Small intestine (tissue), 7 donors: ENCODE data around the gene SV2C. TPM values are rescaled to one million over a fixed set of nuclear protein-coding genes. Genes with fewer than 3 reads are reported as not detected.

Experiments
- DNase-seq, 2 donors: peaks; one replicate each; pipeline versions ENCODE4 v3.0.0 to v3.0.0-alpha.2; 2013
- FAIRE-seq: peaks from 2 replicates; lab custom pipeline; 2012; peaks lifted over from hg19 to GRCh38; lab: Jason Lieb, UNC
- H3K27ac ChIP-seq, 3 donors: one replicate each; pipeline ENCODE4 v1.5.1; 2013; ENCODE audit warnings: low read length in 2 of 3, mild to moderate bottlenecking in 2 of 3, control low read depth in 1 of 3, inconsistent platforms in 1 of 3, low read depth in 1 of 3, moderate library complexity in 1 of 3
- H3K27me3 ChIP-seq, 3 donors: one replicate each; pipeline ENCODE4 v1.6.1; 2013; ENCODE audit warnings: low read length in 3 of 3, inconsistent platforms in 1 of 3; ENCODE audit not compliant: control insufficient read depth in 3 of 3, insufficient read depth in 3 of 3
- H3K36me3 ChIP-seq, 3 donors: one replicate each; pipeline ENCODE4 v1.6.1; 2013; ENCODE audit warnings: low read length in 3 of 3, inconsistent platforms in 1 of 3, low read depth in 1 of 3, mild to moderate bottlenecking in 1 of 3, moderate library complexity in 1 of 3; ENCODE audit not compliant: control insufficient read depth in 3 of 3, insufficient read depth in 2 of 3
- H3K4me1 ChIP-seq, 3 donors: one replicate each; pipeline ENCODE4 v1.6.1; 2013; ENCODE audit warnings: low read length in 2 of 3, inconsistent platforms in 1 of 3, low read depth in 1 of 3, mild to moderate bottlenecking in 1 of 3, moderate library complexity in 1 of 3; ENCODE audit not compliant: control insufficient read depth in 3 of 3, insufficient read depth in 2 of 3
- H3K4me3 ChIP-seq, 3 donors: one replicate each; pipeline ENCODE4 v1.5.1; 2013; ENCODE audit warnings: low read length in 3 of 3, control low read depth in 1 of 3, inconsistent platforms in 1 of 3, low read depth in 1 of 3, mild to moderate bottlenecking in 1 of 3, moderate library complexity in 1 of 3
- H3K9me3 ChIP-seq, 2 donors: one replicate each; pipeline ENCODE4 v1.6.1; 2013; ENCODE audit warnings: low read depth in 1 of 2, low read length in 1 of 2; ENCODE audit not compliant: control insufficient read depth in 2 of 2, insufficient read depth in 1 of 2
- WGBS, 3 donors: extraction: QIAGEN DNeasy Blood & Tissue Kit; methylation state at CpG; one replicate each; pipeline ENCODE4 v1.1.7; 2013; 5-methylcytosine and 5-hydroxymethylcytosine counted together
- polyA plus RNA-seq, 4 donors: library from polyadenylated mRNA; stranded (reverse) in 3 of 4; unstranded in 1 of 4; fragments of 200-250 nt in 3 of 4; fragments of 120-200 nt in 1 of 4; gene quantifications; one replicate each; pipeline versions ENCODE4 v1.2.1 to v1.2.3, GENCODE V29; 2013
- donor health status: healthy with polysubstance abuse.
- donor health status: control.
- donor health status: control.
- donor health status: Bipolar disorder and iron deficiency.
- donor health status: healthy.

Gene SV2C
- polyA plus RNA-seq, 4 donors: 0.03 to 1.6 TPM; not detected in 2

DNA sequence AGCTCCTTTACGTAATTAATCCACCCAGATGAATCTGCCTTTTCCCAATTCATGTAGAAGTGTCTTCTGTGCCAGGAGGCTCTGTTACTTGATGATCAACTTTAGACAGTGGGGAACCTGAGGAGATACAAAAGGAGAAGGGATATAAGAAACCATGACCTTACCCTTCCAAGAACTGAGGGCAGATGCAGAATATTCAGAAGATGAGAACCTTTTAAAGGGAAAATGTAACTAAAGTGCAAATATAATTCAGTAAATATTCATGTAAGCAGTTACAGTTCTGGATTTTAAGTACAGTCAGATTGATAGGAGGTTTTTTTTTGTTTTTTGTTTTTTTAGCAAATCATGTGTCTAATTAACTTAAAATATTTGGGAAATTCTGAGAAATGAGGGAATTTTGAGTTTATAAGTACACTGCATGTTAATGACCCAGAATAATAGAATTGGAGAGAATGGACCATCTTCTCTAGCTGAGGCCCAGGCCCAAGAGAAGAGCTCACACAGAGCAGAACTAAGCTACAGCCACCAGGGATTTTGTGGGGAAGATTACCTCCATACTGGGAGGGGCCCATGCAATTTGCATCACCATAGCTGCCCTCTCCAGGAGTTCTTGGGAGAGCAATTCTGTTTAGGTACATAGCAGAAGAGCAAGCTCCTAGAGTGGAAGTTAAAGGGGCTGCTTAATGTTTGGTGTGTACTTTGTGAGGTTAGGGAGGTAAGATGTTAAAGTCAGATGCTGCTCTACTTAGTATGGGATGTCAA lies 61.5 kb downstream of the SV2C start:
- 87 to 97% (median 95%) methylated on average over 1 of the region's 1 CpG for WGBS, 3 donors
- DNase-seq (no peak), FAIRE-seq (no peak)
- no peaks in the 10 kb centered on the region for H3K36me3 ChIP-seq
- H3K27ac ChIP-seq: no peak overlapping the region
- no peaks in the 10 kb centered on the region for H3K27me3 ChIP-seq
- H3K9me3 ChIP-seq: no peaks in the 10 kb centered on the region
- H3K4me3 ChIP-seq: no peak overlapping the region
- H3K4me1 ChIP-seq: no peaks in the 10 kb centered on the region

DNA sequence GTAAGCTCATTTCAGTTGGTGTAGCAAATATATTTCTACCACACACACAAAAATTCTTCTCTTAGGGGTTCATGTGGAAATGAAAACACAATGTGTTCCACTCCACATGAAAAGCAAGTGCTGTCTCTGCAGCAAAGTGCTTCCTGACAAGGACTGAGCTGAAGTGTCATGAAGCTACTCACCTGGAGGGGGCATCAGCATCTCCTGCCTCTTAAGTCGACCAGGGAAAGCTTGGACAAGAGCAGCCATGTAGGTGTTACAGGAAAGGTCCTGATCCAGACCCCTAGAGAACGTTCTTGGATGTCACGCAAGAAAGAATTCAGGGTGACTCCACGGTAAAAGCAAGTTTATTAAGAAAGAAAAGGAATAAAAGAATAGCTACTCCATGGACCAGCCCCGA lies 62.8 kb downstream of the SV2C start:
- FAIRE-seq (no peak), DNase-seq (peak; percentile 14 to 20)
- no peaks in the 10 kb centered on the region for H3K9me3 ChIP-seq
- H3K27ac ChIP-seq: no peak overlapping the region
- no peaks in the 10 kb centered on the region for H3K27me3 ChIP-seq
- H3K4me3 ChIP-seq: no peak overlapping the region
- 64 to 79% (median 76%) methylated on average over 5 of the region's 5 CpGs for WGBS, 3 donors
- no peaks in the 10 kb centered on the region for H3K4me1 ChIP-seq
- H3K36me3 ChIP-seq: no peaks in the 10 kb centered on the region

DNA sequence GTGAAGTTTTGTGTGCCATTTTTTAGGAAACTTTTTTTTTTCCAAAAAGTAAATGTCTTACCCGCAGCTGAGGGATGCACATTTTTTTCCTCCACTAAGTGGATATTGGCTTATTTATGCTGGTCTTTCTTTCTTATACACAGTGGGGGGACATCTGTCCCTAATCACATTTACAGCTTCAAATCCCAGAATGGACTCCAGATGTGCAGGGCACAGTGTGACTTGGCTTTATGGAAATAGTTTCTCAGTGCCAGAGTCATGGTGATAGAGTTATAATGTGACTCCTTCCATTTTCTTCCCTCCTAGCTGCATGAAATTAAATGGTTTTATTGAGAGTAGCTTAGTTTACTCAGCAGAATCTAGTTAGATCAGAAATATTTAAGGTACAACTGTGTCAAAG lies 66.5 kb downstream of the SV2C start:
- WGBS, 3 donors: 0 to 50% (median 30%) methylated on average over 1 of the region's 1 CpG
- no peak for FAIRE-seq

DNA sequence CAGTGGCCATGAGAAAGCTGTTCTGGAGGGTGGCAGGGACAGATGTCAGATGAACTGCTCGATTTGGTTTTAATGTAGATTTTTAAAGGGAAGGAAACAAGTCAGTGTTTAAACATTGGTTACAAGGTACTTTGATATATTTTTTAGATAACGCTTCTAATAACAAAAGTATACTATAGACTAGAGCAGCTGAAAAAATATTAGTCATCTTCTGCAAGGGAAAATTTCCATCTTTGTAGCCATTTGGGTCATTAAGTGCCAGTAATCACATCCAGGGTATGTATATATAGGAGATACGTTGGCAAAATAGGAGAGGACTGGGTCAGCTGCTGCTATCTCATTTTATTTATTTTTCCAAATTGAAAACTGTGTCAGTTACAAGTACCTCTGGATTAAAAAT lies 69.0 kb downstream of the SV2C start:
- Histone ChIP-seq H3K27me3 (peaks cover 0 to 3% (median 0%) of the 10 kb centered on the region in 3 donors), H3K27ac (no peak overlapping the region), H3K9me3 (no peaks in the 10 kb centered on the region), H3K4me3 (no peak overlapping the region), H3K36me3 (no peaks in the 10 kb centered on the region), H3K4me1 (no peaks in the 10 kb centered on the region)
- no peak for DNase-seq
- 52 to 63% (median 55%) methylated on average over 3 of the region's 3 CpGs for WGBS, 3 donors
- FAIRE-seq: no peak

More for the DNA sequence above, 66.5 kb downstream of the SV2C start:
- H3K36me3 ChIP-seq: no peaks in the 10 kb centered on the region
- no peak for DNase-seq
- H3K9me3 ChIP-seq: no peaks in the 10 kb centered on the region
- no peaks in the 10 kb centered on the region for H3K4me1 ChIP-seq
- no peak overlapping the region for H3K4me3 ChIP-seq
- H3K27me3 ChIP-seq: no peaks in the 10 kb centered on the region
- no peak overlapping the region for H3K27ac ChIP-seq

DNA sequence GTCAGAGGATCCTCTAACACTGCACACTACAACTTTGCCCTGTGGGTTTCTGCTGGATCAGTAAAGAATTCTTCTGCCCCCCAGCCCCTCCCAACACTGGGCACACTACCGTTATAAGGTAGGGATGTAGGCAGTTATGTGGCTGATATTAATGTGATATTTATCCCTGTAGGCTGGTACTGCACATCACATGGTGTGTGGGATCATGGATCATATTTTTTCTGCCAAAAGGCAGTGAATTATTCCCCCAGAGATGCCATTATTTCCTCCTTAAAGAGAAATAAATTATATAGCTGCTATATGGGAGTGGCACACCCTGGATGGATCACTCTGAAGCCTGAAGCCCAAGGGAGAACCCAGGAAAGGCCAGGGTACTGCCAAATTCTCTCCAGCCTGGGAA lies 69.5 kb downstream of the SV2C start:
- DNase-seq (no peak), FAIRE-seq (no peak)
- Histone ChIP-seq H3K4me3 (no peak overlapping the region), H3K27me3 (peaks cover 0 to 3% (median 0%) of the 10 kb centered on the region in 3 donors), H3K36me3 (no peaks in the 10 kb centered on the region), H3K4me1 (no peaks in the 10 kb centered on the region), H3K27ac (no peak overlapping the region), H3K9me3 (no peaks in the 10 kb centered on the region)
- 67 to 82% (median 76%) methylated on average over 1 of the region's 1 CpG for WGBS, 3 donors

DNA sequence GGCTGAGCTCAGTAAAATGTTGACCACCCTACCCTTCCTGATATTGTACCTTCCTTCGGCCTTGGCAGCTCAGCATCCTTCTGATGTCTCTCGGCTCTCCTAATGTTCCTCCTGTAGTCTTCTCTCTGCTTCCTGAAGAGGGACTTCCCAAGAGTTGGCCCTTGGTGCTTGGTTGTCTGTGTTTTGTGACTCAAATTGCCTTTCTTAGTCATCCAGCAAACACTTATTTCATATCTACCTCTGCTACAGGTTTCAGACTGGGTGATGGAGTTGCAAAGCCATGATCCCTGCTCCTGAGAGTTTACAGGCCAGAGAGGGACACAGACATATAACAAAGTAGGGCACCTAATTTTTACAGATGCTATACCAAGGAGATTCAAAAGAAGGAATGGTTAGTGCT lies 70.1 kb downstream of the SV2C start:
- no peaks in the 10 kb centered on the region for H3K36me3 ChIP-seq
- H3K4me3 ChIP-seq: no peak overlapping the region
- H3K27me3 ChIP-seq: peaks cover 0 to 3% (median 0%) of the 10 kb centered on the region in 3 donors
- no peaks in the 10 kb centered on the region for H3K9me3 ChIP-seq
- 84 to 91% (median 84%) methylated on average over 2 of the region's 2 CpGs for WGBS, 3 donors
- H3K4me1 ChIP-seq: no peaks in the 10 kb centered on the region
- no peak for DNase-seq
- no peak for FAIRE-seq
- no peak overlapping the region for H3K27ac ChIP-seq

DNA sequence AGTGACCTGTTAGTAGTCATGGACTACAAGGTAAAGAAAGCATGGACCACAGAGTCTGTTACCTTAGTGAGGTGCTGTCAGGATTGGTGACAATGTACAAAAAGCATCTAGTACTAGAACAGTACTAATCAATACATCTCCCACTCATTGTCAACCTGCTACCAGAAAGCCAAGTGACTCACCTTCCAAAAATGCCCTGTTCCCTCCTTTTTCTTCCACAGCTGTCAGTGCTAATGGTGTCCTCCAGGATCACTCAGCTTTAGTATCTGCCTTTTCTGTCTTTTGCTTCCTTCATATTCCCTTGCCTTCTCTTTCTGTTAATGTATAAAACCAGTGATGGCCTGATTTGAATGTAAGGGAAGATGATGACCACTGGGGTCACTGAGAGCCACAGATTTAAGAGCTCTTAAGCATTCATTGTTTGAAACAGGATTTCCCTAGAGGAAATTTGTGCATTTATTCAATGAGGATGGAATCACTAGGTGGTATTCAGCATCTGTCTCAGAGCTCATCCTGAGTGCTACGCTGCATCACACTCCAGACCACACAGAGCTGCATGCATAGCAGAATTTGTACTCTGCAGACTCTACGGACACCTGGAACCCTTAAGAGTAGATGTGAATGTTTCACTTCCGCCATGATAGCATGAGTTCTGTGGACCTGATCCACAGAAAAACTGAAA lies 71.0 kb downstream of the SV2C start:
- Histone ChIP-seq H3K27me3 (peaks cover 0 to 3% (median 0%) of the 10 kb centered on the region in 3 donors), H3K4me1 (no peaks in the 10 kb centered on the region), H3K4me3 (no peak overlapping the region), H3K36me3 (no peaks in the 10 kb centered on the region), H3K27ac (no peak overlapping the region), H3K9me3 (no peaks in the 10 kb centered on the region)
- FAIRE-seq (no peak), DNase-seq (no peak)
- 77 to 94% (median 86%) methylated on average over 3 of the region's 3 CpGs for WGBS, 3 donors

DNA sequence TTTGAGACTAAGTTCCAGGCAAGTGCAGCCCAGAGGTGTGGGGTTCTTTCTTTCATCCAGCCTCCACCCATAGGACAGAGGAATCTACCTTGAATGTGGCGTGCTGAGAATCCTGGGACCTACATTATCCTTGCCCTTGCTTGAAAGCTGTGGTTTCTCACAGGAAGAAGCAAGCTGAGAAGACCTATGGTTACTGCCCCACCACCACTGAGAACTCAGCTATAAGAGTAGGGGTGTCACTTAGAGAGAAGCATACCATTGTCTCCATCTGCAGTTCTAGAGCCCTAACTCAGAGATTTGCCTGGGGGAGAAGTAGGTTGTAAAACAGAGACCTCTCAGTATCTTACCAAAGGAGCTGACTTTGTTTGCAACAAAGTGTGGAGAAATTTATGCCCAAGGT lies 72.4 kb downstream of the SV2C start:
- H3K4me1 ChIP-seq: no peaks in the 10 kb centered on the region
- peaks cover 0 to 3% (median 0%) of the 10 kb centered on the region in 3 donors for H3K27me3 ChIP-seq
- no peak for FAIRE-seq
- H3K9me3 ChIP-seq: no peaks in the 10 kb centered on the region
- WGBS, 3 donors: 83 to 100% (median 86%) methylated on average over 1 of the region's 1 CpG
- H3K27ac ChIP-seq: no peak overlapping the region
- H3K4me3 ChIP-seq: no peak overlapping the region
- no peaks in the 10 kb centered on the region for H3K36me3 ChIP-seq
- no peak for DNase-seq
